Measurements from ENCODE around the gene CTSL. TPM values are rescaled to one million over a fixed set of nuclear protein-coding genes. Genes with fewer than 3 reads are reported as not detected.
A peak's percentile ranks its signal among the peaks of the same experiment; 100 is the strongest.

CTSL gene
- polyA plus RNA-seq, 2 of the 4 experiments (the other 2 are of a cell fraction) = 725 to 902 TPM

DNA sequence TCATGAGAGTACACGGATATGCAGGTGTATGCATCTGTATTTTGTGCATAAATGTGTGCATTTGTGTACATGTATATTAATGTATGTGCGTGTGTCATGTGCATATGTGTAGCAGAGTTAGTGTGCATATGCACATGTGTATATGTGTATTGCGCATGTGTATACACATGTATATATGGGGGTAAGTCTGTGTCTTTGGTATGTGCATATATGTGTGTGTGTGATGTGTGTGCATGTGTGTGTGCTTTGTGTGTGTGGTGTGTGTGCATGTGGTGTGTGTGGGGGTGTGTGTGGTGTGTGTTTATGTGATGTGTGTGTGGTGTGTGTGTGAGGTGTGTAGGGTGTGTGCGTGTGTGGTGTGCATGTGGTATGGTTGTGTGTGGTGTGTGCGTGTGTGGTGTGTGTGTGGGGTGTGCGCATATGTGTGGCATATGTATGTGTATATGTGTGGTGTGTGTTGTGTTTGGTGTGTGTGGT is 13.1 kb upstream of the CTSL start:
- WGBS (ENCODE audit: missing lambda C conversion rate) = 90% methylated on average over 6 of the region's 6 CpGs
- no peak overlapping the region for H3K4me3 ChIP-seq
- no peaks in the 10 kb centered on the region for H3K9me3 ChIP-seq
- ChIA-PET POLR2A (interaction anchor here (1.7 kb wide), 1 partner anchor 13 kb away, joined by 17 read pairs; the partner anchor contains the start of gene CTSL), CTCF (interaction anchor here (1.3 to 2.0 kb wide), 3 partner anchors 18 to 100 kb away, joined by 3 to 10 read pairs (median 5); no protein-coding TSS in a partner anchor)
- H3K4me1 ChIP-seq = peaks cover 55% of the 10 kb centered on the region
- peak overlapping the region; percentile 87 for H3K4me2 ChIP-seq
- DNase-seq (ENCODE audit: low read depth in 1 of 2, low spot score in 1 of 2) (no peak), FAIRE-seq (no peak), ATAC-seq (0 out of 6 replicates have a peak, but pooled peaks of 1 of the 2 experiments have one; percentile 4)
- no peak for TF ChIP-seq JUN (IDR thresholded peaks at IDR 0.05)
- TF ChIP-seq, protein P1, sequence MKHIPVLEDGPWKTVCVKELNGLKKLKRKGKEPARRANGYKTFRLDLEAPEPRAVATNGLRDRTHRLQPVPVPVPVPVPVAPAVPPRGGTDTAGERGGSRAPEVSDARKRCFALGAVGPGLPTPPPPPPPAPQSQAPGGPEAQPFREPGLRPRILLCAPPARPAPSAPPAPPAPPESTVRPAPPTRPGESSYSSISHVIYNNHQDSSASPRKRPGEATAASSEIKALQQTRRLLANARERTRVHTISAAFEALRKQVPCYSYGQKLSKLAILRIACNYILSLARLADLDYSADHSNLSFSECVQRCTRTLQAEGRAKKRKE (CRISPR knock-in tag; IDR thresholded peaks at IDR 0.05; ENCODE audit: low read depth) = peak; percentile 54; the same call in 1 of the 2 replicates
- H3K27ac ChIP-seq = peak overlapping the region; percentile 95

DNA sequence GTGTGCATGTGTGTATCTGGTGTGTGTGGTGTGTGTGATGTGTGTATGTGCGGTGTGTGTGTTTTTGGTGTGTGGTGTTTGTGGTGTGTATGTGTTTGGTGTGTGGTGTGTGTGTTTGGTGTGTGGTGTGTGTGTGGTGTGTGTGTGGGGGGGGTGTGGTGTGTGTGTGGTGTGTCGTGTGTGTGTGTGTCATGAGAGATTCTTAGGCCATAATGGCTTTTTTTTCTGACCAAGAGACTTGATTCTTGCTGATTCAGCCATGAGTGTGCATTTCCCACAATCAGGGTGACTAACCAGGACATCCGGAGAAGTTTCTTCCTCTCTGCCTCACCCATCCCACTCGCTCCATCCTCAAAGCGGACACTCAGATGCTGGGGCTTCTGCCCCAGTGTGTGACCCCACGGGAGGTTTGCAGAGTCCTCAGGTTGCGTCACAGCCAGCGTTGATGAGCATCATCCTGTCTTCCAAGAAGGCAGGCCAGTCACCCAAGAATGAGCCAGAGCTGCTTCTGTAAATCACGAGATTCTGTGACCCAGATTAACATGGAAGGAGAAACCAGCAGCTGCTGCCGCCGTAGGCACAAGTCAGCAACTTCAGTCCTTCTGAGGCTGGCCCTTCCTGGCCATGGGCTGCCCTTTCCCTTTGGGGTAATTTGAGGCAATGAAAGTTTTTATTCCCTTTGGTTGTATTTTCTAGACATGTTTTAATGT is 12.5 kb upstream of the CTSL start:
- WGBS (ENCODE audit: missing lambda C conversion rate) = 11% methylated on average over 11 of the region's 11 CpGs
- Histone ChIP-seq H3K4me3 (peak overlapping the region; percentile 24; the same call in 1 of the 3 replicates), H3K9me3 (no peaks in the 10 kb centered on the region), H3K4me2 (peak overlapping the region; percentile 87), H3K4me1 (peaks cover 55% of the 10 kb centered on the region), H3K27ac (peak overlapping the region; percentile 95)
- DNase-seq (ENCODE audit: low read depth in 1 of 2, low spot score in 1 of 2) (peak; percentile 89 to 99), ATAC-seq (peak; percentile 93), FAIRE-seq (no peak)
- ChIA-PET POLR2A (interaction anchor here (1.3 to 2.4 kb wide), 3 partner anchors 10 to 80 kb away, joined by 6 to 75 read pairs (median 31); partner anchors contain the start of gene CTSL), CTCF (interaction anchor here (0.9 to 2.4 kb wide), 10 partner anchors 10 to 173 kb away, joined by 3 to 18 read pairs (median 6); partner anchors contain the start of gene CTSL)
- TF ChIP-seq POLR2A (IDR thresholded peaks at IDR 0.05; ENCODE audit: low read length) (0 out of 2 replicates have a peak, but pooled peaks have one; percentile 27), SREBF2 (IDR thresholded peaks at IDR 0.05) (no peak), MAZ (IDR thresholded peaks at IDR 0.05; ENCODE audit: borderline replicate concordance, low read depth, low read length) (no peak), EHMT2 (IDR thresholded peaks at IDR 0.05; ENCODE audit: low read depth) (no peak), FOSB (CRISPR knock-in tag; IDR thresholded peaks at IDR 0.05) (0 out of 2 replicates have a peak, but pooled peaks have one; percentile 6), KDM5A (IDR thresholded peaks at IDR 0.05) (no peak), HOXB5 (CRISPR knock-in tag; IDR thresholded peaks at IDR 0.05) (peak; percentile 58; the same call in 1 of the 2 replicates), FOSL2 (IDR thresholded peaks at IDR 0.05) (peak; percentile 78), FOSL2 (CRISPR knock-in tag; IDR thresholded peaks at IDR 0.05) (peak; percentile 95), NR3C1 (IDR thresholded peaks at IDR 0.05) (no peak), RNF2 (IDR thresholded peaks at IDR 0.05; ENCODE audit: borderline replicate concordance, low read depth) (no peak), HOXB13 (CRISPR knock-in tag; IDR thresholded peaks at IDR 0.05; ENCODE audit: low read depth) (peak; percentile 74), NFE2L2 (conservative IDR thresholded peaks at IDR 0.05; ENCODE audit: low read length) (peak; percentile 92), HEYL (CRISPR knock-in tag; IDR thresholded peaks at IDR 0.05) (0 out of 2 replicates have a peak, but pooled peaks have one; percentile 71), GATA3 (IDR thresholded peaks at IDR 0.05; ENCODE audit: borderline replicate concordance) (peak; percentile 75), CBX8 (IDR thresholded peaks at IDR 0.05) (no peak), MYC (IDR thresholded peaks at IDR 0.05; ENCODE audit: borderline replicate concordance, low read length) (0 out of 2 replicates have a peak, but pooled peaks have one; percentile 36), EP300 (IDR thresholded peaks at IDR 0.05) (peak; percentile 92 to 97; a peak in 4 of 5 replicates), JUNB (IDR thresholded peaks at IDR 0.05) (peak; percentile 90), ZC3H11A (IDR thresholded peaks at IDR 0.05) (no peak), TFCP2L1 (CRISPR knock-in tag; IDR thresholded peaks at IDR 0.05) (0 out of 2 replicates have a peak, but pooled peaks have one; percentile 60), JUN (IDR thresholded peaks at IDR 0.05) (peak; percentile 96), HOXA7 (CRISPR knock-in tag; IDR thresholded peaks at IDR 0.05) (0 out of 2 replicates have a peak, but pooled peaks have one; percentile 58), CEBPB (IDR thresholded peaks at IDR 0.05) (peak; percentile 89 to 94), MAFK (IDR thresholded peaks at IDR 0.05; ENCODE audit: partially characterized antibody) (peak; percentile 100), POLR2AphosphoS2 (conservative IDR thresholded peaks at IDR 0.05; ENCODE audit: low read length) (no peak), RCOR1 (IDR thresholded peaks at IDR 0.05; ENCODE audit: low read depth, low read length) (no peak)
- TF ChIP-seq, protein P2, sequence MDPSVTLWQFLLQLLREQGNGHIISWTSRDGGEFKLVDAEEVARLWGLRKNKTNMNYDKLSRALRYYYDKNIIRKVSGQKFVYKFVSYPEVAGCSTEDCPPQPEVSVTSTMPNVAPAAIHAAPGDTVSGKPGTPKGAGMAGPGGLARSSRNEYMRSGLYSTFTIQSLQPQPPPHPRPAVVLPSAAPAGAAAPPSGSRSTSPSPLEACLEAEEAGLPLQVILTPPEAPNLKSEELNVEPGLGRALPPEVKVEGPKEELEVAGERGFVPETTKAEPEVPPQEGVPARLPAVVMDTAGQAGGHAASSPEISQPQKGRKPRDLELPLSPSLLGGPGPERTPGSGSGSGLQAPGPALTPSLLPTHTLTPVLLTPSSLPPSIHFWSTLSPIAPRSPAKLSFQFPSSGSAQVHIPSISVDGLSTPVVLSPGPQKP (IDR thresholded peaks at IDR 0.05; ENCODE audit: low read depth, low read length) = no peak
- TF ChIP-seq, protein P3, sequence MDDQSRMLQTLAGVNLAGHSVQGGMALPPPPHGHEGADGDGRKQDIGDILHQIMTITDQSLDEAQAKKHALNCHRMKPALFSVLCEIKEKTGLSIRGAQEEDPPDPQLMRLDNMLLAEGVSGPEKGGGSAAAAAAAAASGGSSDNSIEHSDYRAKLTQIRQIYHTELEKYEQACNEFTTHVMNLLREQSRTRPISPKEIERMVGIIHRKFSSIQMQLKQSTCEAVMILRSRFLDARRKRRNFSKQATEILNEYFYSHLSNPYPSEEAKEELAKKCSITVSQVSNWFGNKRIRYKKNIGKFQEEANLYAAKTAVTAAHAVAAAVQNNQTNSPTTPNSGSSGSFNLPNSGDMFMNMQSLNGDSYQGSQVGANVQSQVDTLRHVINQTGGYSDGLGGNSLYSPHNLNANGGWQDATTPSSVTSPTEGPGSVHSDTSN (IDR thresholded peaks at IDR 0.05) = no peak
- TF ChIP-seq, protein P4, sequence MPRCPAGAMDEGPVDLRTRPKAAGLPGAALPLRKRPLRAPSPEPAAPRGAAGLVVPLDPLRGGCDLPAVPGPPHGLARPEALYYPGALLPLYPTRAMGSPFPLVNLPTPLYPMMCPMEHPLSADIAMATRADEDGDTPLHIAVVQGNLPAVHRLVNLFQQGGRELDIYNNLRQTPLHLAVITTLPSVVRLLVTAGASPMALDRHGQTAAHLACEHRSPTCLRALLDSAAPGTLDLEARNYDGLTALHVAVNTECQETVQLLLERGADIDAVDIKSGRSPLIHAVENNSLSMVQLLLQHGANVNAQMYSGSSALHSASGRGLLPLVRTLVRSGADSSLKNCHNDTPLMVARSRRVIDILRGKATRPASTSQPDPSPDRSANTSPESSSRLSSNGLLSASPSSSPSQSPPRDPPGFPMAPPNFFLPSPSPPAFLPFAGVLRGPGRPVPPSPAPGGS (IDR thresholded peaks at IDR 0.05) = peak; percentile 79; the same call in 1 of the 3 replicates
- TF ChIP-seq, protein P5, sequence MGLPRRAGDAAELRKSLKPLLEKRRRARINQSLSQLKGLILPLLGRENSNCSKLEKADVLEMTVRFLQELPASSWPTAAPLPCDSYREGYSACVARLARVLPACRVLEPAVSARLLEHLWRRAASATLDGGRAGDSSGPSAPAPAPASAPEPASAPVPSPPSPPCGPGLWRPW (IDR thresholded peaks at IDR 0.05) = peak; percentile 30; the same call in 1 of the 2 replicates
- TF ChIP-seq, protein P1 (CRISPR knock-in tag; IDR thresholded peaks at IDR 0.05; ENCODE audit: low read depth) = peak; percentile 81; the same call in 1 of the 2 replicates
